PC-9 (cell line): ENCODE data around the gene RGS6. TPM values are rescaled to one million over a fixed set of nuclear protein-coding genes. Genes with fewer than 3 reads are reported as not detected.

Source experiments
- BruUV-seq: library from RNA; stranded (reverse); fragments of 400-500 nt; replicated peaks from 2 replicates; lab custom pipeline; 2021; lab: Mats Ljungman, UMichigan
- CTCF ChIA-PET: fragments of 300-600 bp; sonication (Branson Sonifier 250); formaldehyde crosslinking; loops from one replicate; lab custom pipeline; 2022; ENCODE audit warnings: antibody characterized with exemption; lab: Charles Lee
- POLR2A ChIA-PET: fragments of 300-600 bp; sonication (Branson Sonifier 250); formaldehyde crosslinking; loops from one replicate; lab custom pipeline; 2022; ENCODE audit warnings: antibody characterized with exemption; ENCODE audit not compliant: unreplicated experiment; lab: Charles Lee
- DNase-seq, 2 experiments: peaks; one replicate each; pipeline versions ENCODE4 v3.0.0 to v3.0.0-alpha.2; 2015 to 2022; ENCODE audit warnings: mixed read lengths in 1 of 2
- H2AFZ ChIP-seq: fragments of 200-600 bp; sonication (generic); 2 replicates; pipeline ENCODE4 v1.8.1; 2017; ENCODE audit warnings: antibody characterized with exemption
- H3F3A ChIP-seq: fragments of 200-600 bp; sonication (generic); 2 replicates; pipeline ENCODE4 v1.8.1; 2017; ENCODE audit warnings: antibody characterized with exemption, mild to moderate bottlenecking, low read depth; ENCODE audit not compliant: insufficient read depth
- H3K27ac ChIP-seq: fragments of 200-600 bp; sonication (generic); 2 replicates; pipeline ENCODE4 v1.6.1; 2016; ENCODE audit warnings: mixed run types
- H3K27me3 ChIP-seq: fragments of 200-600 bp; sonication (generic); 2 replicates; pipeline ENCODE4 v1.6.1; 2016; ENCODE audit warnings: low read depth, mixed run types; ENCODE audit not compliant: insufficient read depth
- H3K36me3 ChIP-seq: fragments of 200-600 bp; sonication (generic); 2 replicates; pipeline ENCODE4 v1.6.1; 2016; ENCODE audit warnings: low read depth, mixed run types
- H3K4me1 ChIP-seq: fragments of 200-600 bp; sonication (generic); replicated peaks from 2 replicates; pipeline ENCODE4 v1.6.1; 2016; ENCODE audit warnings: mixed run types; ENCODE audit not compliant: insufficient read depth
- H3K4me2 ChIP-seq: fragments of 200-600 bp; sonication (generic); 2 replicates; pipeline ENCODE4 v1.6.1; 2017; ENCODE audit warnings: mixed run types
- H3K4me3 ChIP-seq: fragments of 200-600 bp; sonication (generic); 2 replicates; pipeline ENCODE4 v1.6.1; 2016; ENCODE audit warnings: mixed run types
- H3K79me2 ChIP-seq: fragments of 200-600 bp; sonication (generic); 2 replicates; pipeline ENCODE4 v1.6.1; 2017; ENCODE audit warnings: low read depth, mixed run types
- H3K9me2 ChIP-seq: fragments of 200-600 bp; sonication (generic); 2 replicates; pipeline ENCODE4 v1.8.1; 2017; ENCODE audit warnings: mild to moderate bottlenecking; ENCODE audit not compliant: insufficient read depth
- H3K9me3 ChIP-seq: fragments of 200-600 bp; sonication (generic); 2 replicates; pipeline ENCODE4 v1.8.1; 2016; ENCODE audit warnings: low read depth; ENCODE audit not compliant: insufficient read depth
- H4K20me1 ChIP-seq: fragments of 200-600 bp; sonication (generic); 2 replicates; pipeline ENCODE4 v1.8.1; 2017; ENCODE audit not compliant: insufficient read depth
- CTCF ChIP-seq: fragments of 200-600 bp; sonication (generic); conservative IDR thresholded peaks from 2 replicates; pipeline ENCODE4 v1.6.1; 2017; ENCODE audit warnings: mixed run types, antibody characterized with exemption, mild to moderate bottlenecking, moderate library complexity
- EZH2 ChIP-seq: fragments of 200-600 bp; sonication (generic); IDR thresholded peaks from 2 replicates; pipeline ENCODE4 v1.8.0; 2017; ENCODE audit warnings: antibody characterized with exemption, low read depth
- intact Hi-C: fragments of 100-400 bp; cut with micrococcal nuclease; formaldehyde crosslinking; loops from one replicate; pipeline ENCODE4 v1.10.0; 2022; ENCODE audit not compliant: unreplicated experiment
- total RNA-seq: library from RNA; stranded (reverse); gene quantifications from 2 replicates; pipeline ENCODE4 v1.2.3, GENCODE V29; 2021

Gene RGS6
- total RNA-seq, 1 experiment from 2014 or later: not detected

GRCh38 chr14:72097173-72097783 is 165.0 kb downstream of the RGS6 start:
- Histone ChIP-seq H3K9me2 (no peaks in the 10 kb centered on the region), H4K20me1 (0 out of 2 replicates have a peak, but pooled peaks cover 4% of the 10 kb centered on the region), H3K4me2 (no peak overlapping the region), H3K79me2 (no peaks in the 10 kb centered on the region), H3K36me3 (no peaks in the 10 kb centered on the region), H3K9me3 (no peaks in the 10 kb centered on the region; the same call in 1 of the 2 replicates), H2AFZ (no peak overlapping the region), H3K27me3 (peaks cover 63% of the 10 kb centered on the region), H3K4me3 (no peak overlapping the region), H3K4me1 (no peaks in the 10 kb centered on the region), H3F3A (no peaks in the 10 kb centered on the region), H3K27ac (no peak overlapping the region)
- ChIA-PET POLR2A (no interaction called here), CTCF (no interaction called here)
- intact Hi-C loops: no loop called here
- TF ChIP-seq CTCF (no peak), EZH2 (no peak)
- no TSS peak for BruUV-seq
- DNase-seq: no peak

GRCh38 chr14:72098210-72098609 is 166.0 kb downstream of the RGS6 start:
- no peak for DNase-seq
- intact Hi-C loops: no loop called here
- TF ChIP-seq EZH2: no peak
- TF ChIP-seq CTCF: no peak
- Histone ChIP-seq H2AFZ (no peak overlapping the region), H3K4me3 (no peak overlapping the region), H3K79me2 (no peaks in the 10 kb centered on the region), H3K9me2 (no peaks in the 10 kb centered on the region), H3K4me2 (no peak overlapping the region), H3K27ac (no peak overlapping the region), H4K20me1 (0 out of 2 replicates have a peak, but pooled peaks cover 4% of the 10 kb centered on the region), H3F3A (no peaks in the 10 kb centered on the region), H3K27me3 (peaks cover 67% of the 10 kb centered on the region), H3K9me3 (no peaks in the 10 kb centered on the region; the same call in 1 of the 2 replicates), H3K36me3 (no peaks in the 10 kb centered on the region), H3K4me1 (no peaks in the 10 kb centered on the region)
- ChIA-PET CTCF (no interaction called here), POLR2A (no interaction called here)
- BruUV-seq: no TSS peak

GRCh38 chr14:72099566-72099965 is 167.3 kb downstream of the RGS6 start:
- Histone ChIP-seq H3K4me3 (no peak overlapping the region), H3K79me2 (no peaks in the 10 kb centered on the region), H3K27me3 (peaks cover 72% of the 10 kb centered on the region), H3K4me1 (no peaks in the 10 kb centered on the region), H3K9me2 (no peaks in the 10 kb centered on the region), H4K20me1 (0 out of 2 replicates have a peak, but pooled peaks cover 4% of the 10 kb centered on the region), H3F3A (no peaks in the 10 kb centered on the region), H3K36me3 (no peaks in the 10 kb centered on the region), H3K27ac (no peak overlapping the region), H3K9me3 (no peaks in the 10 kb centered on the region; the same call in 1 of the 2 replicates), H3K4me2 (no peak overlapping the region), H2AFZ (no peak overlapping the region)
- intact Hi-C loops: no loop called here
- BruUV-seq: no TSS peak
- ChIA-PET POLR2A (no interaction called here), CTCF (no interaction called here)
- no peak for DNase-seq
- TF ChIP-seq CTCF (no peak), EZH2 (no peak)
